Muscle of leg (tissue), 11 donors: ENCODE measurements around the gene CDK5RAP2. TPM values are rescaled to one million over a fixed set of nuclear protein-coding genes. Genes with fewer than 3 reads are reported as not detected.

Experiments used
- DNase-seq: peaks from one replicate; pipeline ENCODE4 v3.0.0; 2013
- H3K27ac ChIP-seq: one replicate; pipeline ENCODE4 v1.5.1; 2013; ENCODE audit warnings: mild to moderate bottlenecking, low read length, control low read depth
- H3K27me3 ChIP-seq: one replicate; pipeline ENCODE4 v1.6.1; 2013; ENCODE audit warnings: low read length; ENCODE audit not compliant: control insufficient read depth, insufficient read depth
- H3K36me3 ChIP-seq: one replicate; pipeline ENCODE4 v1.6.1; 2013; ENCODE audit warnings: low read length; ENCODE audit not compliant: control insufficient read depth, insufficient read depth
- H3K4me1 ChIP-seq: one replicate; pipeline ENCODE4 v1.6.1; 2013; ENCODE audit warnings: low read length; ENCODE audit not compliant: control insufficient read depth, insufficient read depth
- H3K4me3 ChIP-seq: one replicate; pipeline ENCODE4 v1.5.1; 2013; ENCODE audit warnings: low read length, control low read depth
- H3K9me3 ChIP-seq: replicated peaks from 2 replicates; pipeline ENCODE4 v1.6.1; 2013; ENCODE audit warnings: low read depth, low read length; ENCODE audit not compliant: control insufficient read depth
- WGBS: methylation state at CpG from one replicate; pipeline ENCODE4 v1.1.5; 2013; ENCODE audit warnings: missing lambda C conversion rate; ENCODE audit not compliant: insufficient coverage; 5-methylcytosine and 5-hydroxymethylcytosine counted together
- polyA plus RNA-seq, 8 donors: library from polyadenylated mRNA; unstranded; fragments of 120-200 nt; gene quantifications; one replicate each; pipeline versions ENCODE4 v1.2.1 to v1.2.3, GENCODE V29; 2013; ENCODE audit warnings: inconsistent platforms in 1 of 8, low replicate concordance in 1 of 8; ENCODE audit not compliant: insufficient read length in 8 of 8, insufficient read depth in 1 of 8
- total RNA-seq: library from RNA; stranded (reverse); fragments of 120-200 nt; gene quantifications from one replicate; pipeline ENCODE4 v1.2.4, GENCODE V29; 2013

CDK5RAP2 gene
- total and polyA plus RNA-seq, 9 donors: 36.8 to 55.1 (median 44.5) TPM

DNA sequence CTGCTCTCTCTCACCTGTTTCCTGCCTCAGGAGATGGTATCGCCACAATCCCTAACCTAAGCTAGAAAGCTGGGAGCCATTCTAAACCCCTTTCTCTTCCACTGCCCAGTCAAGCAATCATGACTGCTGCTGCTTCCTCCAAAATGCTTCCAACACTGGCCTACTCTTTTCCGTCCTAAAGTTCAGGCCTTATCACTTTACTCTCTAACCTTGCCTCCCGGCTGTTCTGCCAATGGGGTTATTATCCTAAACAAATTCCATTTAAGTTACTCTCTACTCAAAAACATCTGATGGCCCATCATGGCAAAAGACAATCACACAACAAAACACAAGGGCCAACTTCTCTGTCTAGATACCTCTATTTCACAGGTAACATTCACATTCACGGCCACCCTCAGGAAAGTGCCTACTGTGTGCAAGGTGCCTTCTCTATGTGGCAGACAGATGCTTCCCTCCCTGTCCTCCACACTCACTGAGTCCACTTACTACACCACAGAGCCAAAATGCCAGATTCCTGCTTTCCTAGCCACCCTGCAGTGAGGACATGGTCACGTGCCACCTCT is 168.0 kb downstream of the CDK5RAP2 start:
- 80% methylated on average over 4 of the region's 5 CpGs for WGBS
- H3K9me3 ChIP-seq: no peaks in the 10 kb centered on the region
- H3K27me3 ChIP-seq: no peaks in the 10 kb centered on the region
- peaks cover 47% of the 10 kb centered on the region for H3K36me3 ChIP-seq
- H3K4me1 ChIP-seq: peaks cover 13% of the 10 kb centered on the region
- DNase-seq: no peak
- peak overlapping the region; percentile 29 for H3K27ac ChIP-seq
- H3K4me3 ChIP-seq: no peak overlapping the region

DNA sequence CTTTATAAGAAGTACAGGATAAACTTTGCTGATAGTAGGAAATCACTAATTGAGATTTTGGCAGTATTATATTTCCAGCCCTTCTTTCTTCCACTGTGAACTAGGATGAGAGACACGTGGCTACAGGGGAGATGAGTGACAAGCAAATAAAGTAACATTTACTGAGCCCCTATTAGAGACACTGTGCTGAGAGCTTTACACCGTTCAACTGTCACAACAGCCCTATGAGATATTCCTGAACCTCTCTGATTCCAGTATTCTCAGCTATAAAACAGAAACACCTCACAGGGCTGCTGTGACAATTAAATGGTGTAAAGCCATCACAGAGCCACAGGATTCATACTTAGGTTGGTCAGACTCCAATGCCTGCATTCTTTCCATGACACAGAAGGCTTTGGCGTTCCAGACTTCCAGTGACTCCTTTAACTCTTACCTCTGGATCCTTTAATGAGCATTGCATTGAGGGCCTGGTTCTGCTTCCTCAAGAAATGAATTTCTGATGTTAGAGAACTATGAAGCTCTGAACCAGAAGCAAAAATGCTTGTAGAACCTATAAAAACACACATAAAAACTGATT is 169.0 kb downstream of the CDK5RAP2 start:
- Histone ChIP-seq H3K9me3 (no peaks in the 10 kb centered on the region), H3K27ac (no peak overlapping the region), H3K27me3 (no peaks in the 10 kb centered on the region), H3K4me3 (no peak overlapping the region), H3K4me1 (peaks cover 13% of the 10 kb centered on the region), H3K36me3 (peaks cover 56% of the 10 kb centered on the region)
- no CpG with 5 or more reads among the region's 3 CpGs for WGBS
- DNase-seq: peak; percentile 56

DNA sequence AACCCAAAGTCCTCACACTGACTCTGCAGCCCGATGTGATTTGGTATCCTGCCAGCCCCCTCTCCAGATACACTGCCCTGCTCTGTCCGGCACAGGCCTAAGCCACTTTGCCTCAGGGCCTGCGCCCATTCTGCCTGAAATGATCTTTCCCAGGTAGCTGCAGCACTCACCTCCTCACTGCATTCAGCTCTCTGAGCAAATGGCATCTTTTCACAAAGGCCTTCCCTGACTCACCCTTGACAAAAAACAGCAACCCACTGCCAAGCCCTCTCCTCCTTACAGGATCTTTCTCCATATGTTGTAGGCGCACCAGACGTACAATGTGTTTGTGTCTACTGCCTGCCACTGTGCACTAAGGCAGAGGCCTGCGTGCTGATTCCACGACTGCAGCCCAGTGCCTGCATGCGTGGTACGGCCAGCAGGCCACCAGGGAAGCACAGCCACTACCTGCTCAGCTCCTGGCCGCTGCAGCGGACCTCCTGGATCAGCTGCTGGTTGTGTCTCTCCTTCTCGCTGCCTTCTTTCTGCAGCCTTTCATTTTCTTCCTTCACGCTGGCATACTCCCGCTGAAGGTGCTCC is 171.2 kb downstream of the CDK5RAP2 start:
- H3K4me1 ChIP-seq: peaks cover 13% of the 10 kb centered on the region
- no peak for DNase-seq
- H3K36me3 ChIP-seq: peaks cover 71% of the 10 kb centered on the region
- H3K4me3 ChIP-seq: no peak overlapping the region
- H3K9me3 ChIP-seq: no peaks in the 10 kb centered on the region
- WGBS: 94% methylated on average over 14 of the region's 14 CpGs
- H3K27ac ChIP-seq: no peak overlapping the region
- H3K27me3 ChIP-seq: no peaks in the 10 kb centered on the region

DNA sequence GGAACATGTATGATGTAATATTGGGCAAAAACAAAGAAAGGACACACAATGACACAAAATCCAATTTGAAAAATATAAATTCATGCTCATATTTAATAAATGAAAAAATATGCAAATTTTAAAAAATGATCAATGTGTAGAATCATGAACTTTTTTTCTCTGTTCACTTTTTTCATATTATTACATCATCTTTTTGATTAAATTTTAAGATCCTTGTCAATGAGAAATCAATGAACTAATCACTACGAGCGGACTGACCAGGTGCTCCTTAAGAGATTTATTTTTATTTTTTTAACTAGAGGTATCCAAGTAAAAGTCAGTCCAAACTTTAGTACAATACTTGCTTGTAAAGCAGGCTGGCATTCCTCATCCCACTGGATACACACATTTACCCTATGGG is 174.1 kb downstream of the CDK5RAP2 start:
- Histone ChIP-seq H3K27me3 (no peaks in the 10 kb centered on the region), H3K36me3 (peaks cover 84% of the 10 kb centered on the region), H3K9me3 (no peaks in the 10 kb centered on the region), H3K4me1 (no peaks in the 10 kb centered on the region), H3K27ac (no peak overlapping the region), H3K4me3 (no peak overlapping the region)
- no CpG with 5 or more reads among the region's 2 CpGs for WGBS
- no peak for DNase-seq

DNA sequence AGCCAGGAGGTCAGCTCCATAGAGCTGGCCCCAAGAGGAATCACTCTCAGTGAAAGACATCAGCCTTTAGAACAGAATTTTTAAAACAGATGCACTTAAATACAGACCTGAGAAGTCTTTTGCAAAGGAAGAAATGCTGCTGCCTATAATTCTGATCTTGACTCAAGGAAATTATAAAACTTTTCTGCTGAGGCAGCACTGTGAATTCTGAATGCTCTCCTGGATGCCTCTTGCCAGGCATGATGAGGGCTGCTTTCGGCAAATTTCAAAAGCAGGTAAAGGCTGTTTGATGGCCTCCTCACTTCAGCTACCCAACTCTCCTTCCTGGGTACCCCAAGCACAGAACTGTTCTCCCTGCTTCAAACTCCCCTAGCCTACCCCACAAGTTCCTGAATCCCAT is 174.8 kb downstream of the CDK5RAP2 start:
- DNase-seq: no peak
- Histone ChIP-seq H3K27ac (no peak overlapping the region), H3K27me3 (no peaks in the 10 kb centered on the region), H3K36me3 (peaks cover 85% of the 10 kb centered on the region), H3K9me3 (no peaks in the 10 kb centered on the region), H3K4me3 (no peak overlapping the region), H3K4me1 (no peaks in the 10 kb centered on the region)
- WGBS: 100% methylated on average over 1 of the region's 1 CpG

DNA sequence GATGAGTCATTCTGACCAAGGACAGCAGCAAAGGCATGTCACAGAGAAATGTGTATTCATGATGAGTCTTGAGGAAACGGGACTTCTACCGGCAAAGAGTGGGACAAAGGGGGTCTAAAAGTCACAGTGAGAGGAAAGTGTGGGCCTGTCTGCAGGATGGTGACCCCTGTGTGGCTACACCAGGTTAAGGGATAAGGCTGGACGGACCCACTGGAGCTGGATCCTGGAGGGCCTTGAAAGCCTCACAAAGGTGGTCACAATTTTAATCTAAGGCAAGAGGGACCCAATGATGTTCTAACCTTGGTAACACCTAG is 176.5 kb downstream of the CDK5RAP2 start:
- H3K9me3 ChIP-seq: no peaks in the 10 kb centered on the region
- DNase-seq: no peak
- H3K27ac ChIP-seq: no peak overlapping the region
- H3K36me3 ChIP-seq: peaks cover 84% of the 10 kb centered on the region
- WGBS: 88% methylated on average over 3 of the region's 3 CpGs
- H3K27me3 ChIP-seq: no peaks in the 10 kb centered on the region
- H3K4me1 ChIP-seq: no peaks in the 10 kb centered on the region
- H3K4me3 ChIP-seq: no peak overlapping the region

DNA sequence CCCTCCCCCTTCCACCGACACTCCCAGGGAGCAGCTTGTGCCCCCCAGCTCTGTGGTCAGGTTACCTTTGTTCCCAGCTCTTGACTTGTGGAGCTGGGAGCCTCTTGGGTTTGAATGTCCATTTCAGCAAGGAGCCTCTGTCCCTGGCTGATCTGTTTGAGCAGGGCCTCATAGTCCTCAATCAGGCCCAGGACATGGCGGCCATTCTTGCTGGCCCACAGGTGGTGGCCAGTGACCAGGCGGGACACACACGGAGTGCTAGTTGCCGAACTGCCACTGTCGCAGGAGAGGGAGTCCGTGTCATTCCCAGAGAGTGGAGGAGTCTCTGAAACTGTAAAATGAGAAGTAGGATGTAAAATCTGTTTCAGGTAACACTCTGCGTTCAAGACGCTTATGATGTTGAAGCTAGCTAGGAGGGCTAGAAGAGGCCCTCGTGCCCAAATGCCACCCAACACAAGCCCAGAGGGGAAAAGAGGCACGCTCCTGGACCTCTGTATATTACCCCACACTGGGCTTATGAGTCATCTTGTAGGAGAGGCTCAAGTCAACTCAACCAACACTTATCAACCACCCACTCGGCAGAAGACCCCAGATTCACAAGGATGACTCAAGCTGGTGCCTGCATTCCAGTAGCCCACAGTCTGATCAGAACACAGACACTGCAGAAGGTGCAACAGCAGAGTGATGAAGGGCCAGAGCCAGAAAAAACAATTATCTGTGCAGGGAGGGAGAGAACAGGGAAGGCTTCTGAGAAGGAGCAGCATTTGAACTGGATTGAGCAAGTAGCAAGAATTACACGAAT is 177.0 kb downstream of the CDK5RAP2 start:
- Histone ChIP-seq H3K9me3 (no peaks in the 10 kb centered on the region), H3K27ac (no peak overlapping the region), H3K27me3 (no peaks in the 10 kb centered on the region), H3K4me1 (no peaks in the 10 kb centered on the region), H3K36me3 (peaks cover 78% of the 10 kb centered on the region), H3K4me3 (no peak overlapping the region)
- no peak for DNase-seq
- WGBS: 93% methylated on average over 8 of the region's 13 CpGs

DNA sequence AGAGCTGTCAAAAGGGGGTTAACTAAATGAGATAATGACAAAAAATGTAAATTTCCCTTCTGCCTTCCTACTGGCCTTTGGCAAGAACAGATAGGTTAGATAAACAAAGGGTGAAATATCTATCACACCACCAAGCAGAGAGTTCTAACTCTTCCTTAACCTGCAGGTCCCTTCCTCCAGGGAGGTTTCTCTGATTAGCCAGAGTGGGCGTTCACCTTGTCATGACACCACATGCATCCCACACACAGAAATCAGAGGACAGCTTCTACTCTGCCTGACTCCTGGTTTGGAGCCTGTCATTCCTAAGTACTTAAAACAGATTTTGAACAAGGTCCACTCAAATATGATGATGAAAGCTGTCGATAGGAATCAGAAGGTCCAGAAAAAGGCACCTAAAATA is 180.0 kb downstream of the CDK5RAP2 start:
- no peak overlapping the region for H3K27ac ChIP-seq
- H3K9me3 ChIP-seq: no peaks in the 10 kb centered on the region
- no peak for DNase-seq
- no peaks in the 10 kb centered on the region for H3K4me1 ChIP-seq
- WGBS: no CpG with 5 or more reads among the region's 2 CpGs
- no peak overlapping the region for H3K4me3 ChIP-seq
- H3K36me3 ChIP-seq: peaks cover 78% of the 10 kb centered on the region
- no peaks in the 10 kb centered on the region for H3K27me3 ChIP-seq

DNA sequence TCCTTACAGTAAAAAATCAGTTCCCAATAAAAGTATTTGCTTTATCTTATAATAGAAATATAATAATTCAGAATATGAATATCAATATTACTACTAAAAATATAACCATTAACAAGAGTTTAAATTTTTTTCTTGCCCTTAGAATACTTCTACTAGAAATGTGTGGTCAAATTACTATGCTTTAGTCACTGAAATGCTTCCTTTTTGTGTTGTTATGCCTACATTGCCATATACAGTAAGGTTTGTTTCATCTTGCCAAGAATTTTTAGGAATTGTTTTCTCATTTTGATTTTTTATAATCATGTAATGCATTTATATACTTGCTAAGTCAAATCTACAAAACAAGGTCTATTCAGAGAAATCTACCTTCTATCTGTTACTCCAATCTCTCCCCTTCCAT is 181.7 kb downstream of the CDK5RAP2 start:
- no peaks in the 10 kb centered on the region for H3K4me1 ChIP-seq
- no peaks in the 10 kb centered on the region for H3K27me3 ChIP-seq
- H3K4me3 ChIP-seq: no peak overlapping the region
- no peak for DNase-seq
- H3K36me3 ChIP-seq: peaks cover 76% of the 10 kb centered on the region
- no peaks in the 10 kb centered on the region for H3K9me3 ChIP-seq
- no peak overlapping the region for H3K27ac ChIP-seq

DNA sequence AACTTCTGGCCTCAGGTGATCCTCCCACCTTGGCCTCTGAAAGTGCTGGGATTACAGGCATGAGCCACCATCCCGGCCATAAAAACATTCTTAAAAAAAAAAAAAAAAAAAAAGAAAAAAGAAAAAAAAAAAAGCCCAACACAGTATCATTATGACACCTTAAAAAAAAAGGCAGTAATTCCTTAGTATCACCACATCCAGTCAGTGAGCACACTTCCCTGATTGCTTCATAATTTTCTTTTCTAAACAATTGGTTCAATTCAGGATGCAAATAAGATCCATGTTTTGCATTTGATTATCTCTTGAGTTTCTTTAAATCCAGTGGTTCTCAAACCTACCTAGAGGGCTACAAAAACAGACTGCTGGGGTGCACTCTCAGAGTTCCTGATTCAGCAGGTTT is 182.5 kb downstream of the CDK5RAP2 start:
- no peaks in the 10 kb centered on the region for H3K27me3 ChIP-seq
- no peak overlapping the region for H3K4me3 ChIP-seq
- H3K9me3 ChIP-seq: no peaks in the 10 kb centered on the region
- H3K36me3 ChIP-seq: peaks cover 76% of the 10 kb centered on the region
- H3K4me1 ChIP-seq: no peaks in the 10 kb centered on the region
- H3K27ac ChIP-seq: no peak overlapping the region
- WGBS: no CpG with 5 or more reads among the region's 1 CpG
- no peak for DNase-seq
